DLD1 (cell line): ENCODE data around the gene MRGPRG.

Experiments
- in situ Hi-C: cut with HindIII; loops from 2 replicates; pipeline ENCODE4 v1.10.0; 2017; ENCODE audit warnings: low sequenced_read_pairs

MRGPRG gene

GRCh38 chr11:3195251-3196160 lies 23.1 kb downstream of the MRGPRG start:
- in situ Hi-C loops = no loop called here

GRCh38 chr11:3194016-3194816 lies 24.4 kb downstream of the MRGPRG start:
- in situ Hi-C loops = no loop called here

- in situ Hi-C loops = no loop called here
These were observed 25.1 kb downstream of the MRGPRG start for GRCh38 chr11:3193373-3194015.

GRCh38 chr11:3192511-3193372 lies 25.9 kb downstream of the MRGPRG start:
- in situ Hi-C loops = no loop called here

GRCh38 chr11:3191586-3192324 lies 26.9 kb downstream of the MRGPRG start:
- in situ Hi-C loops = no loop called here

- in situ Hi-C loops = no loop called here
These were observed 28.0 kb downstream of the MRGPRG start for GRCh38 chr11:3190600-3190999.

- in situ Hi-C loops = no loop called here
These were observed 28.6 kb downstream of the MRGPRG start for GRCh38 chr11:3189886-3190583.

- in situ Hi-C loops = no loop called here
These were observed 29.3 kb downstream of the MRGPRG start for GRCh38 chr11:3189196-3189843.

- in situ Hi-C loops = no loop called here
These were observed 30.0 kb downstream of the MRGPRG start for GRCh38 chr11:3188496-3189195.

GRCh38 chr11:3186166-3186953 lies 32.3 kb downstream of the MRGPRG start:
- in situ Hi-C loops = no loop called here

GRCh38 chr11:3184732-3185347 lies 33.8 kb downstream of the MRGPRG start:
- in situ Hi-C loops = no loop called here

- in situ Hi-C loops = no loop called here
These were observed 35.1 kb downstream of the MRGPRG start for GRCh38 chr11:3183523-3183922.

- in situ Hi-C loops = no loop called here
These were observed 36.2 kb downstream of the MRGPRG start for GRCh38 chr11:3182462-3182852.

GRCh38 chr11:3181725-3182461 lies 36.7 kb downstream of the MRGPRG start:
- in situ Hi-C loops = no loop called here

GRCh38 chr11:3180869-3181268 lies 37.7 kb downstream of the MRGPRG start:
- in situ Hi-C loops = no loop called here

GRCh38 chr11:3178349-3178748 lies 40.3 kb downstream of the MRGPRG start:
- in situ Hi-C loops = no loop called here
